Measurements from ENCODE around the gene MON1B.

Gene MON1B

DNA sequence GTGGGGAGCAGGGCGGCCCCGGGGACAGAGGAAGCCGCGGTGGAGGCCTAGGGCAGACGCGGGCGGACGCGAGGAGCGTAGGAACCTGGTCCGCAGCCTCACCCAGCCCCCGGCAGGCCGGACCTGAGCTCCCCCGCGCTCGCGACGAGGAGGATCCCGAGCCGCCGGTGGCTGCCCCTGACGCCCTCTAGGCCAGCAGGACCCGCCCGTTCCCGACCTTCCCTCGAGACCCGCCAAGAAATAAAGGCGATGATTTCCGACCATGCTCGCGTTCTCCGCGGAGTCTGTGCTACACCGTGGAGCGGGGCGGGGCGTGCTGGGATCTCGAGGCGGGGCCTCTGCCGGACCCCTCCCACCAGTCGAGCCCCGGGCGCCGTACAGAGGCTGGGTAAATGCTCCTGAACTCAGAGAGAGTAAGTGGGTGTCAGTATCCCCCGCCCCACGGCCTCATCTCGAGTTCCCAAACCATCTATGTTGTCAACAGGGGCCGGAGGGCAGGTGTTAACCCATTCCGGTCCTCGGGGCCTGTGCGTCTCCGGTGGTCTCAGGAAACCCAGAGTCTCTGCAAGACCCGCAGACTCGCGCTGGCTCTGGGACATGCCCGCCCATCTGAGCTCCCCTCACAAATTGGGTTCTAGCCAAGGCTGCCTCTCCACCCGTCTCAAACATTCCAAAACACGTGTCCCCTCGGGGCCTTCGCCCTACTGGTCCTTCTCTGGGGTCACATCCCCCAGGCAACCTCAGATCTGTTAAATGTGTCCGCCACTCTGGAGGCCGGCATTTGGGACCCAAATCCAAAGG is 22.0 kb downstream of the MON1B start:
- TF ChIP-seq, protein P1, sequence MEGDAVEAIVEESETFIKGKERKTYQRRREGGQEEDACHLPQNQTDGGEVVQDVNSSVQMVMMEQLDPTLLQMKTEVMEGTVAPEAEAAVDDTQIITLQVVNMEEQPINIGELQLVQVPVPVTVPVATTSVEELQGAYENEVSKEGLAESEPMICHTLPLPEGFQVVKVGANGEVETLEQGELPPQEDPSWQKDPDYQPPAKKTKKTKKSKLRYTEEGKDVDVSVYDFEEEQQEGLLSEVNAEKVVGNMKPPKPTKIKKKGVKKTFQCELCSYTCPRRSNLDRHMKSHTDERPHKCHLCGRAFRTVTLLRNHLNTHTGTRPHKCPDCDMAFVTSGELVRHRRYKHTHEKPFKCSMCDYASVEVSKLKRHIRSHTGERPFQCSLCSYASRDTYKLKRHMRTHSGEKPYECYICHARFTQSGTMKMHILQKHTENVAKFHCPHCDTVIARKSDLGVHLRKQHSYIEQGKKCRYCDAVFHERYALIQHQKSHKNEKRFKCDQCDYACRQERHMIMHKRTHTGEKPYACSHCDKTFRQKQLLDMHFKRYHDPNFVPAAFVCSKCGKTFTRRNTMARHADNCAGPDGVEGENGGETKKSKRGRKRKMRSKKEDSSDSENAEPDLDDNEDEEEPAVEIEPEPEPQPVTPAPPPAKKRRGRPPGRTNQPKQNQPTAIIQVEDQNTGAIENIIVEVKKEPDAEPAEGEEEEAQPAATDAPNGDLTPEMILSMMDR (conservative IDR thresholded peaks at IDR 0.05; ENCODE audit: low read depth, low read length), result no peak
- H3K4me3 ChIP-seq (ENCODE audit: low read depth, low read length), result peak overlapping the region; percentile 65
- DNase-seq (ENCODE audit: low read depth), result peak; percentile 45

DNA sequence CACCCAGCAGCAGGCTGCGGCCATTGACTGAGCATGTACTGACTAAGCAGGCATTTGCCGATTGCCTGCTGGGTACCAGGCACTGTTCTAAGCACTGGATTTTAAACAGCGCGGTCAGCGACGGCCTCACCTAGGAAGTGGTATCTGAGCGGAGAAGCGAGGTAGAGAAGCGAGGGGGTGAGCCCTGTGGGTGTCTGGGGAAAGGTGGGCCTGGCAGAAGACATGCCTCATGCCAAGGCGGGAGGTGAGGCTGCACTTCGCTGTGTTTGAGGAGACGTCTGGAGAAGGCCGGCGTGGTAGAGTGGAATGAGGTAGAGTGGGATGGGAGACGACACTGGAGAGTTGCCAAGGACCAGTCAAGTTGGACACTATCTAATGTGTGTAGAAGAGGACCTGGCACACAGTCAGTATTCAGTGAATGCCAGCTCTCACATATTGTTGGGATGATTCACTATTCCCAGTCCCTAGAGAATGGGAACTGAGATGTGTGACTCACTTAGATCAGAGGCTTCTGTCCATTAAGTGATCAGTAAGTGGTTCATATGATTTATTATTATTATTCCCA is 22.6 kb downstream of the MON1B start:
- TF ChIP-seq, protein P1 (conservative IDR thresholded peaks at IDR 0.05; ENCODE audit: low read depth, low read length), result no peak
- DNase-seq (ENCODE audit: low read depth), result peak; percentile 67
- no peak overlapping the region for H3K4me3 ChIP-seq (ENCODE audit: low read depth, low read length)

DNA sequence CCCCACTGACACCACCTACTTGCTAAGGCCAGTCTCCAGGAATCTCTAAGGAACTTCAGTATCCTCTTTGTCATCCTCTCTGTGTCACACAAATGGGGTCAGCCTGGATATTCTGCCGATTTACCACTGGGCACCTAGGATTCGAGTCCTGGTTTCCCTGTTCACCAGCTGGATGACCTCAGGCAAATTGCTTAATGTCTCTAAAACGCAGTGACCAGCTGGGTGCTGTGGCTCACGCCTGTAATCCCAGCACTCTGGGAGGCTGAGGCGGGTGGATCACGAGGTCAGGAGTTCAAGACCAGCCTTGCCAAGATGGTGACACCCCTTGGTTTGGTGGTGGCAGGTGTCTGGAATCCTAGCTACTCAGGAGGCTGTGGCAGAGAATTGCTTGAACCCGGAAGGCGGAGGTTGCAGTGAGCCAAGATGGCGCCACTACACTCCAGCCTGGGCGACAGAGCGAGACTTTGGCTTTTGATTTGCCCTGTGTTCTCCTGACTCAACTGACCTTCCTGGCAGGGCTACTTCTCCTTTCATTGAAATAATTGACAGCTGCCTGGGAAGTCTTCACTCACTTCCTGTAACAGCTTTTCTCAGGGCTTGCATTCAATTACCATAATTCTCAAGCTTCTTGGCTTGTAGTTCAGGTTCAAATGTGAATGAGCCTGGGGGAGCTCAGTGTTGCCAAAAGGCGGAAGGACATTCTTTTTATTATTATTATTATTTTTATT is 23.6 kb downstream of the MON1B start:
- no peak overlapping the region for H3K4me3 ChIP-seq (ENCODE audit: low read depth, low read length)
- TF ChIP-seq, protein P1 (conservative IDR thresholded peaks at IDR 0.05; ENCODE audit: low read depth, low read length), result no peak
- no peak for DNase-seq (ENCODE audit: low read depth)

DNA sequence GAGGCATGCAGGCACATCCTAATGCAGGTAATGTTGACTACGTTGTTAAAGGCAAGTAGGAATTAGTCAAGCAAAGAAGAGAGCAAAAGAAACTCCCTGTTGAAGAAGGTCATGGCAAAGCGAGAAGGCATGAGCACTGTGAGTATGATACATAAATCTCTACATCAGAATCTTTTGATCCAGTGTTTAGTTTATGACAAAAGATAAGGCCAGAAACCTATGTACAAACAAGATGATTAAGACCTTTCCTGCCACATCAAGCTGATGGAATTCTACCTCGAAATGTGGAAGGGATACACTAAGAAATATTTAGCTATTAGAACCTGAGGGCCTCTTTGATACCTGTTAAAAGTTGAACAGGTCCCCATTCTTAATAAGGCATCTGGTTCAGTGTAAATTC is 28.4 kb downstream of the MON1B start:
- DNase-seq (ENCODE audit: low read depth), result no peak
- TF ChIP-seq, protein P1 (conservative IDR thresholded peaks at IDR 0.05; ENCODE audit: low read depth, low read length), result no peak
- no peak overlapping the region for H3K4me3 ChIP-seq (ENCODE audit: low read depth, low read length)

DNA sequence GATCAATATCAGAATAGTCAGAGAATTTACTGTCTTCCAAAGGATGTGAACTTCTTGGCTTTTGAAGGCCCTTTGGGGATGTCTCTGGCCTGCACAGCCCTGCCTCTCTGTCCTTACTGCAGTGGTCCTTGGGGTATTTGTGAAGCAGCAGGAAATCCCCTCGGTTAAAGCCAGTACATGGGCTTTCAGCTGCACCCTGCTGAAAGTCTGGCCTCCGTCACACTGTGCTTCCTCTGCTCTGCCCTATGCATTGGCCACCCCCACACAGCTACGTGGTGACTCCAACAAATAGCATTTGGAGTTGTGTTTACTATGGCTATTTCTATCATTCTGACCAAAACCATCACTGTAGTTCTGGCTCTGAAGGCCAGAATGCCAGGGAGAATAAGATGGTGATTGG is 29.4 kb downstream of the MON1B start:
- no peak overlapping the region for H3K4me3 ChIP-seq (ENCODE audit: low read depth, low read length)
- TF ChIP-seq, protein P1 (conservative IDR thresholded peaks at IDR 0.05; ENCODE audit: low read depth, low read length), result no peak
- peak; percentile 43 for DNase-seq (ENCODE audit: low read depth)

DNA sequence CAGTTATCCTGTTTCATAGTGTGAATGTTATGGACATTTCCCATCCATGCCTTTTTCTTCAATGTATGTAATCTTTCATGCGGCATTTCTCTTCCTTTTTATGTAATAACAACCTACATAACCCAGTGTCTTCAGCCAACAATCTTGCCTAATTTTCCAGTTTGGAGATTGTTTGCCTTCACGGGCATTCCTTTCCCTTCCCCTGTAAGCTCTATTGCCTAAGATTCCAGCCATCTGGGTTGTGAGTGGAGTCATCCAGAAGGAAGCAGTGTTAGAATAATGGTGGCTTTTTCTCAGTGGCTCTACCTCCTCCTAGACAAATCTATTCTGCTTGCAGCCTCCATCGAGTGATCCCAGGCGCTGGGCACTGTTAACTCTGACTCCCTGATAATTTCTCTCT is 30.5 kb downstream of the MON1B start:
- TF ChIP-seq, protein P1 (conservative IDR thresholded peaks at IDR 0.05; ENCODE audit: low read depth, low read length), result no peak
- no peak for DNase-seq (ENCODE audit: low read depth)
- H3K4me3 ChIP-seq (ENCODE audit: low read depth, low read length), result no peak overlapping the region
